CD14-positive monocyte (primary cell): ENCODE results near the gene SEC14L2. TPM values are rescaled to one million over a fixed set of nuclear protein-coding genes. Genes with fewer than 3 reads are reported as not detected.

Source experiments
- DNase-seq, 3 donors: peaks; one replicate each; pipeline ENCODE4 v3.0.0-alpha.2; 2011 to 2022
- H2AFZ ChIP-seq: 2 replicates; pipeline ENCODE4 v1.6.0; 2012; ENCODE audit warnings: mild to moderate bottlenecking, low read depth, low read length, inconsistent platforms; ENCODE audit not compliant: insufficient read depth, poor library complexity, severe bottlenecking
- H3K27ac ChIP-seq, 2 donors: 1 replicate in 1 of 2; 2 replicates in 1 of 2; pipeline ENCODE4 v1.5.1; 2012 to 2013; ENCODE audit warnings: low read length in 2 of 2, control low read depth in 1 of 2, inconsistent platforms in 1 of 2, low read depth in 1 of 2, mild to moderate bottlenecking in 1 of 2
- H3K27me3 ChIP-seq, 2 donors: one replicate each; pipeline versions ENCODE4 v1.6.0 to v1.6.1; 2011 to 2013; ENCODE audit warnings: low read length in 2 of 2; ENCODE audit not compliant: control insufficient read depth in 2 of 2, insufficient read depth in 2 of 2
- H3K36me3 ChIP-seq, 2 donors: replicated peaks in 1 of 2; 1 replicate in 1 of 2; 2 replicates in 1 of 2; pipeline versions ENCODE4 v1.5.1 to v1.6.1; 2012 to 2013; ENCODE audit warnings: low read length in 2 of 2, control low read depth in 1 of 2, inconsistent platforms in 1 of 2, mild to moderate bottlenecking in 1 of 2; ENCODE audit not compliant: insufficient read depth in 2 of 2, control insufficient read depth in 1 of 2
- H3K4me1 ChIP-seq, 2 donors: 1 replicate in 1 of 2; 2 replicates in 1 of 2; pipeline versions ENCODE4 v1.5.1 to v1.6.1; 2012 to 2013; ENCODE audit warnings: low read length in 2 of 2, control low read depth in 1 of 2, inconsistent platforms in 1 of 2, mild to moderate bottlenecking in 1 of 2, moderate library complexity in 1 of 2; ENCODE audit not compliant: insufficient read depth in 2 of 2, control insufficient read depth in 1 of 2
- H3K4me2 ChIP-seq: replicated peaks from 2 replicates; pipeline ENCODE3; 2012; ENCODE audit warnings: low read length, moderate library complexity, mild to moderate bottlenecking; ENCODE audit not compliant: poor library complexity, severe bottlenecking; ENCODE audit errors: extremely low read depth
- H3K4me3 ChIP-seq, 3 experiments: fragments of 200-600 bp in 1 of 3; sonication (generic) in 1 of 3; replicated peaks in 1 of 3; 1 replicate in 2 of 3; 2 replicates in 1 of 3; pipeline ENCODE4 v1.5.1; 2011 to 2013; ENCODE audit warnings: low read length in 3 of 3, mild to moderate bottlenecking in 3 of 3, control low read depth in 2 of 3, low read depth in 2 of 3, inconsistent platforms in 1 of 3, moderate library complexity in 1 of 3
- H3K79me2 ChIP-seq: 2 replicates; pipeline ENCODE4 v1.6.0; 2012; ENCODE audit warnings: mild to moderate bottlenecking, control low read depth, inconsistent platforms, low read length, moderate library complexity; ENCODE audit not compliant: insufficient read depth
- H3K9ac ChIP-seq: 2 replicates; pipeline ENCODE4 v1.6.0; 2017; ENCODE audit warnings: low read length, mild to moderate bottlenecking; ENCODE audit not compliant: insufficient read depth, poor library complexity, severe bottlenecking
- H3K9me3 ChIP-seq, 2 donors: replicated peaks in 1 of 2; 1 replicate in 1 of 2; 2 replicates in 1 of 2; pipeline versions ENCODE4 v1.5.1 to v1.6.1; 2012 to 2013; ENCODE audit warnings: low read length in 2 of 2, control low read depth in 1 of 2; ENCODE audit not compliant: control insufficient read depth in 1 of 2, insufficient read depth in 1 of 2
- H4K20me1 ChIP-seq: 2 replicates; pipeline ENCODE4 v1.6.0; 2012; ENCODE audit warnings: mild to moderate bottlenecking, low read length, control low read depth, moderate library complexity; ENCODE audit not compliant: insufficient read depth
- H3K27ac Mint-ChIP-seq, 7 donors: one replicate each; pipeline ENCODE4 v1.8.0; 2020; ENCODE audit warnings: mild to moderate bottlenecking in 7 of 7, mixed read lengths in 7 of 7, moderate library complexity in 6 of 7, inconsistent platforms in 2 of 7
- H3K27me3 Mint-ChIP-seq, 3 donors: one replicate each; pipeline ENCODE4 v1.8.0; 2021 to 2022; ENCODE audit warnings: low read depth in 3 of 3, mild to moderate bottlenecking in 3 of 3, mixed read lengths in 3 of 3, moderate library complexity in 3 of 3, inconsistent platforms in 1 of 3
- H3K36me3 Mint-ChIP-seq, 2 donors: one replicate each; pipeline ENCODE4 v1.8.0; 2020; ENCODE audit warnings: mixed read lengths in 2 of 2, inconsistent platforms in 1 of 2, mild to moderate bottlenecking in 1 of 2
- H3K4me1 Mint-ChIP-seq: one replicate; pipeline ENCODE4 v1.8.0; 2020; ENCODE audit warnings: mild to moderate bottlenecking, mixed read lengths
- H3K4me3 Mint-ChIP-seq, 2 donors: one replicate each; pipeline ENCODE4 v1.8.0; 2020; ENCODE audit warnings: mild to moderate bottlenecking in 2 of 2, mixed read lengths in 2 of 2, moderate library complexity in 1 of 2
- H3K9me3 Mint-ChIP-seq, 7 donors: one replicate each; pipeline ENCODE4 v1.8.0; 2020 to 2022; ENCODE audit warnings: mixed read lengths in 7 of 7, mild to moderate bottlenecking in 6 of 7, moderate library complexity in 6 of 7, inconsistent platforms in 2 of 7
- WGBS: methylation state at CpG from one replicate; pipeline ENCODE4 v1.1.5; 2013; ENCODE audit warnings: missing lambda C conversion rate; ENCODE audit not compliant: insufficient coverage; 5-methylcytosine and 5-hydroxymethylcytosine counted together
- intact Hi-C, 2 donors: fragments of 100-400 bp; cut with micrococcal nuclease; formaldehyde crosslinking; loops; one replicate each; pipeline versions ENCODE4 v1.15.0 to v1.15.1; 2023
- polyA plus RNA-seq, 3 donors: library from polyadenylated mRNA; depleted of rRNA in 1 of 3; unstranded in 2 of 3; stranded (reverse) in 1 of 3; fragments of 300-500 nt in 2 of 3; fragments of >200 nt in 1 of 3; fragmentation: Illumina TruSeq in 2 of 3; gene quantifications; 1 replicate in 2 of 3; 2 replicates in 1 of 3; pipeline ENCODE4 v1.2.3, GENCODE V29; 2012 to 2021
- TF ChIP-seq, protein P1 (sequence below): fragments of 200-600 bp; IDR thresholded peaks from one replicate; pipeline ENCODE4 v1.8.0; 2022; ENCODE audit warnings: antibody characterized with exemption, mild to moderate bottlenecking

SEC14L2 gene
- polyA plus RNA-seq, 3 donors = 0.03 TPM; not detected in 1

DNA sequence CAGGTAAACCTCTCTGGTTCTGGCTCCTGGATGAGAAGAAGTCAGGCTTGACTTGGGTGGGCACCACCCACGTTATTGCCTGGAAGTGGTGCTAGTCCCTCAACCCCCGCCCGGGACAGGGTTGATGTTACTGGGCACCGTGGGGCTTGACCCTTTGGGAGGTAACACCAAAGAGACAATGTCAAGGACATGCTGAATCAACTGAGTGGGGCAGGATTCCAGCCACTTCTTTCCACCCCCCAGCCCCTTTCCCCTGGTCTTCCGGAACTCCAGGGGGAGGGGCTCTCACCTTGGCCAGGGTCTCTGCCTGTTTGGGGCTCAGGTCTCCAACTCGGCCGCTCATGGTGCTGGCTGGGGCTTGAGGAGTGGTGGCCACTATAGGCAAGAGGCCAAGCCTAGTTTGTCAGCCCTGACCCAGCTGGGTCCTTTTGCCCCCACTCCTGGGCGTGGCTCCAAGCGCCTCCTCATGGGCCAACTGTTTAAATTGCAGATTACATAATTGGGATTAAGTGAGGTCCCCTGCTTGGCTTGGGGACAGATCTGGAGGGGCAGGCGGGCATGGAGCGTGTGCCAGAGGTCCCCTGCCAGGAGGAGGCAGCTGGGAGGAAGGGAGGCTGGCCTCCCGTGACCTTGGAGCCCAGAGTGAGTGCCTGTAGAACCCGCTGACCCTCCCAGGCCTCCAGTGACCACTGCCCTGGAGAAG, 74.9 kb downstream of the SEC14L2 start, which contains the start of gene SEC14L3:
TSS of gene SEC14L3 (minus strand) at position 402 of the 703 bp plus-strand sequence. CDS start at position 343, 59 bp downstream.
- Histone ChIP-seq H3K27me3 (no peaks in the 10 kb centered on the region), H3K27ac (no peak within 1 kb of the TSS), H3K4me3 (no peak within 1 kb of the TSS), H3K4me2 (no peak within 1 kb of the TSS), H3K36me3 (no peaks in the 10 kb centered on the region), H3K4me1 (no peaks in the 10 kb centered on the region), H3K9ac (no peak within 1 kb of the TSS), H4K20me1 (no peaks in the 10 kb centered on the region), H3K79me2 (no peaks in the 10 kb centered on the region), H2AFZ (no peak within 1 kb of the TSS), H3K9me3 (no peaks in the 10 kb centered on the region)
- 74% methylated on average over 9 of the region's 13 CpGs for WGBS
- Mint-ChIP-seq H3K4me3 (no peak within 1 kb of the TSS), H3K9me3 (peaks cover 0 to 1% (median 0%) of the 10 kb centered on the region in 7 donors), H3K4me1 (no peaks in the 10 kb centered on the region), H3K27ac (no peak within 1 kb of the TSS), H3K27me3 (peaks cover 7 to 17% (median 11%) of the 10 kb centered on the region in 3 donors), H3K36me3 (no peaks in the 10 kb centered on the region)
- TF ChIP-seq, protein P1, sequence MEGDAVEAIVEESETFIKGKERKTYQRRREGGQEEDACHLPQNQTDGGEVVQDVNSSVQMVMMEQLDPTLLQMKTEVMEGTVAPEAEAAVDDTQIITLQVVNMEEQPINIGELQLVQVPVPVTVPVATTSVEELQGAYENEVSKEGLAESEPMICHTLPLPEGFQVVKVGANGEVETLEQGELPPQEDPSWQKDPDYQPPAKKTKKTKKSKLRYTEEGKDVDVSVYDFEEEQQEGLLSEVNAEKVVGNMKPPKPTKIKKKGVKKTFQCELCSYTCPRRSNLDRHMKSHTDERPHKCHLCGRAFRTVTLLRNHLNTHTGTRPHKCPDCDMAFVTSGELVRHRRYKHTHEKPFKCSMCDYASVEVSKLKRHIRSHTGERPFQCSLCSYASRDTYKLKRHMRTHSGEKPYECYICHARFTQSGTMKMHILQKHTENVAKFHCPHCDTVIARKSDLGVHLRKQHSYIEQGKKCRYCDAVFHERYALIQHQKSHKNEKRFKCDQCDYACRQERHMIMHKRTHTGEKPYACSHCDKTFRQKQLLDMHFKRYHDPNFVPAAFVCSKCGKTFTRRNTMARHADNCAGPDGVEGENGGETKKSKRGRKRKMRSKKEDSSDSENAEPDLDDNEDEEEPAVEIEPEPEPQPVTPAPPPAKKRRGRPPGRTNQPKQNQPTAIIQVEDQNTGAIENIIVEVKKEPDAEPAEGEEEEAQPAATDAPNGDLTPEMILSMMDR = no peak
- DNase-seq = no peak
- intact Hi-C loops = loop anchor here in 1 of 2 donors (10.0 kb wide), 1 partner anchor 367 kb away; no protein-coding TSS in a partner anchor

DNA sequence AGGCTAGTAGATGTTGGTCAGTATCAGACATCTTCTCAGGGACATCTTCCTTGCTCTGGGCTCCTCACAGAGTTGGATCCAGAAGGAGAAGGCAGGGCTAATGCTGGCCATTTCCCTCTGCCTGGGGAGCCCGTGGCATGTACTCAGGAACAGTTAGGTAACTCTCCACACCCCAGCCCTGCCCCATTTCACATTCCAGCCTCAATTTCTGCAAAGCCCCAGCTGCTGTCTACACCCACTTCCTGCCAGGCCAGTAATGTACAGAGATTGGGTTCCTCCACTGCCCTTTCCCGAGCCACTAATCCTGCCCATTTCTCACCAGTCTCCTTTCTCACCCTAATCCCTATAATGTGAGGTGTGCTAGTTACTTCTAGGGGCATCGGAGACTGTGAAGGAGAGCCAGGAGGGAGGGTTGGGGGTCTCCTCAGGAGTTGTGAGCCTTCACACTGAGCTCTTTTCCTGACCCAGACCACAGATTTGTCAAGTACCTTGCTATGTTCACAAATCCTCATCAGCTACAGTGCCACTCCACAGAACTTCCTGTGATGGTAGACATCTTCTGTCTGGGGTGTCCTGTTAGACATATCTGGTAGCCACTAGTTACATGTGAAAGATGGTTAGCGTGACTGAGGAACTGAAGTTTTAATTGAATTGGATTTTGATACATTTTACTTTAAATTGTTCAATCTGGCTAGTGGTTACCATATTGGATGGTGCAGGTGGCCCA, 76.3 kb downstream of the SEC14L2 start:
- TF ChIP-seq, protein P1 = no peak
- H4K20me1 ChIP-seq = no peaks in the 10 kb centered on the region
- Mint-ChIP-seq H3K4me1 (no peaks in the 10 kb centered on the region), H3K27ac (no peak overlapping the region), H3K9me3 (no peaks in the 10 kb centered on the region), H3K36me3 (no peaks in the 10 kb centered on the region), H3K4me3 (no peak overlapping the region), H3K27me3 (peaks cover 7 to 26% (median 13%) of the 10 kb centered on the region in 3 donors)
- no peak overlapping the region for H2AFZ ChIP-seq
- intact Hi-C loops = loop anchor here in 1 of 2 donors (10.0 kb wide), 1 partner anchor 368 kb away; no protein-coding TSS in a partner anchor
- H3K27ac ChIP-seq = no peak overlapping the region
- WGBS = 14% methylated on average over 1 of the region's 4 CpGs
- no peaks in the 10 kb centered on the region for H3K27me3 ChIP-seq
- no peaks in the 10 kb centered on the region for H3K4me1 ChIP-seq
- H3K9ac ChIP-seq = no peak overlapping the region
- H3K9me3 ChIP-seq = no peaks in the 10 kb centered on the region
- no peak overlapping the region for H3K4me2 ChIP-seq
- H3K79me2 ChIP-seq = no peaks in the 10 kb centered on the region
- H3K36me3 ChIP-seq = no peaks in the 10 kb centered on the region
- DNase-seq = no peak
- no peak overlapping the region for H3K4me3 ChIP-seq
